H1 (cell line): Measurements from ENCODE around the gene ZNF81. TPM values are rescaled to one million over a fixed set of nuclear protein-coding genes. Genes with fewer than 3 reads are reported as not detected.

Experiments used
- CTCF ChIA-PET: fragments of 300-600 bp; sonication (Branson Sonifier 250); formaldehyde crosslinking; loops from one replicate; lab custom pipeline; 2021; ENCODE audit not compliant: partially characterized antibody; lab: Charles Lee
- POLR2A ChIA-PET: fragments of 300-600 bp; sonication (Branson Sonifier 250); formaldehyde crosslinking; loops from one replicate; lab custom pipeline; 2021; ENCODE audit warnings: inconsistent platforms; ENCODE audit not compliant: partially characterized antibody; lab: Charles Lee
- DNase-seq, 2 experiments: peaks; one replicate each; pipeline versions ENCODE4 v3.0.0 to v3.0.0-alpha.2; 2010 to 2022; ENCODE audit warnings: low spot score in 2 of 2, low read depth in 1 of 2, mixed read lengths in 1 of 2
- FAIRE-seq: peaks from 2 replicates; lab custom pipeline; 2011; peaks lifted over from hg19 to GRCh38; lab: Jason Lieb, UNC
- H2AFZ ChIP-seq: 2 replicates; pipeline ENCODE4 v1.8.1; 2012; ENCODE audit warnings: low read length, inconsistent platforms
- H2AK5ac ChIP-seq: 2 replicates; pipeline ENCODE4 v1.6.1; 2013; ENCODE audit warnings: low read depth, low read length
- H2BK120ac ChIP-seq: replicated peaks from 2 replicates; pipeline ENCODE3; 2013; ENCODE audit warnings: low read depth, low read length, inconsistent platforms
- H2BK12ac ChIP-seq: 2 replicates; pipeline ENCODE4 v1.6.1; 2013; ENCODE audit warnings: low read depth, low read length
- H2BK15ac ChIP-seq: 2 replicates; pipeline ENCODE4 v1.6.1; 2013; ENCODE audit warnings: low read length
- H2BK20ac ChIP-seq: 2 replicates; pipeline ENCODE4 v1.6.1; 2013; ENCODE audit warnings: low read length
- H2BK5ac ChIP-seq: 2 replicates; pipeline ENCODE4 v1.6.1; 2013; ENCODE audit warnings: low read depth, low read length
- H3K14ac ChIP-seq: 2 replicates; pipeline ENCODE4 v1.6.1; 2013; ENCODE audit warnings: inconsistent platforms; ENCODE audit not compliant: insufficient read length
- H3K18ac ChIP-seq: 2 replicates; pipeline ENCODE4 v1.6.1; 2013; ENCODE audit warnings: low read length; ENCODE audit errors: extremely low read depth
- H3K23ac ChIP-seq: 2 replicates; pipeline ENCODE4 v1.6.1; 2013; ENCODE audit warnings: inconsistent platforms; ENCODE audit not compliant: insufficient read length
- H3K23me2 ChIP-seq: 2 replicates; pipeline ENCODE4 v1.6.1; 2013; ENCODE audit warnings: low read depth, low read length
- H3K27ac ChIP-seq: 2 replicates; pipeline ENCODE4 v1.6.1; 2011; ENCODE audit warnings: low read depth, low read length, inconsistent platforms
- H3K27me3 ChIP-seq, 4 experiments: replicated peaks in 1 of 4; 1 replicate in 1 of 4; 2 replicates in 3 of 4; pipeline versions ENCODE4 v1.6.1 to v1.8.1; 2011 to 2013; ENCODE audit warnings: low read length in 3 of 4, mild to moderate bottlenecking in 3 of 4, inconsistent platforms in 2 of 4, mixed read lengths in 2 of 4, moderate library complexity in 1 of 4; ENCODE audit not compliant: control insufficient read depth in 3 of 4, insufficient read depth in 3 of 4; ENCODE audit errors: extremely low read depth in 1 of 4
- H3K36me3 ChIP-seq, 4 experiments: 2 replicates each; pipeline versions ENCODE4 v1.6.1 to v1.8.1; 2011 to 2013; ENCODE audit warnings: mild to moderate bottlenecking in 4 of 4, low read length in 3 of 4, moderate library complexity in 2 of 4, control low read depth in 1 of 4, inconsistent platforms in 1 of 4; ENCODE audit not compliant: insufficient read depth in 4 of 4, control insufficient read depth in 2 of 4
- H3K4ac ChIP-seq: replicated peaks from 2 replicates; pipeline ENCODE3; 2013; ENCODE audit warnings: low read length, low read depth, mixed read lengths, inconsistent platforms; ENCODE audit not compliant: insufficient read length
- H3K4me1 ChIP-seq, 4 experiments: replicated peaks in 1 of 4; 1 replicate in 1 of 4; 2 replicates in 3 of 4; pipeline versions ENCODE4 v1.6.1 to v1.8.1; 2011 to 2013; ENCODE audit warnings: low read length in 3 of 4, inconsistent platforms in 2 of 4, mixed read lengths in 1 of 4; ENCODE audit not compliant: insufficient read depth in 4 of 4, control insufficient read depth in 3 of 4
- H3K4me2 ChIP-seq, 2 experiments: 2 replicates each; pipeline versions ENCODE4 v1.6.1 to v1.8.1; 2011 to 2013; ENCODE audit warnings: low read depth in 2 of 2, low read length in 2 of 2, control low read depth in 1 of 2, inconsistent platforms in 1 of 2, mild to moderate bottlenecking in 1 of 2; ENCODE audit not compliant: insufficient read depth in 1 of 2
- H3K4me3 ChIP-seq, 4 experiments: fragments of 200-600, 300-600 bp in 1 of 4; sonication (generic), shearing (Covaris generic), sonication (Bioruptor Twin) in 1 of 4; 2 replicates each; pipeline versions ENCODE4 v1.5.1 to v1.8.1; 2011 to 2016; ENCODE audit warnings: low read length in 4 of 4, low read depth in 3 of 4, control low read depth in 2 of 4, inconsistent platforms in 2 of 4, mild to moderate bottlenecking in 2 of 4, mixed read lengths in 1 of 4, moderate library complexity in 1 of 4; ENCODE audit not compliant: insufficient read depth in 2 of 4; ENCODE audit errors: extremely low read depth in 1 of 4
- H3K56ac ChIP-seq: replicated peaks from 2 replicates; pipeline ENCODE3; 2013; ENCODE audit warnings: low read depth, mild to moderate bottlenecking, mixed read lengths, low read length, inconsistent platforms; ENCODE audit not compliant: insufficient read length
- H3K79me1 ChIP-seq: 2 replicates; pipeline ENCODE4 v1.6.1; 2013; ENCODE audit warnings: low read depth, low read length, control low read depth
- H3K79me2 ChIP-seq, 2 experiments: 2 replicates each; pipeline versions ENCODE4 v1.6.1 to v1.8.1; 2012 to 2013; ENCODE audit warnings: low read length in 2 of 2, mild to moderate bottlenecking in 2 of 2, inconsistent platforms in 1 of 2; ENCODE audit not compliant: insufficient read depth in 2 of 2, control insufficient read depth in 1 of 2
- H3K9ac ChIP-seq, 4 experiments: replicated peaks in 1 of 4; 1 replicate in 1 of 4; 2 replicates in 3 of 4; pipeline versions ENCODE4 v1.6.1 to v1.8.1; 2011 to 2013; ENCODE audit warnings: low read depth in 3 of 4, low read length in 3 of 4, control low read depth in 2 of 4, mild to moderate bottlenecking in 2 of 4, moderate library complexity in 2 of 4, inconsistent platforms in 1 of 4; ENCODE audit errors: extremely low read depth in 1 of 4
- H3K9me3 ChIP-seq, 2 experiments: 2 replicates each; pipeline versions ENCODE4 v1.6.1 to v1.8.1; 2012 to 2013; ENCODE audit warnings: mild to moderate bottlenecking in 2 of 2, moderate library complexity in 2 of 2, control low read depth in 1 of 2, inconsistent platforms in 1 of 2, low read depth in 1 of 2, low read length in 1 of 2, mixed read lengths in 1 of 2; ENCODE audit not compliant: insufficient read depth in 2 of 2
- H4K20me1 ChIP-seq, 2 experiments: replicated peaks in 1 of 2; 2 replicates each; pipeline versions ENCODE3 to v1.8.1; 2011 to 2013; ENCODE audit warnings: inconsistent platforms in 2 of 2, low read length in 2 of 2, mild to moderate bottlenecking in 1 of 2; ENCODE audit not compliant: insufficient read depth in 2 of 2, control insufficient read depth in 1 of 2
- H4K5ac ChIP-seq: 2 replicates; pipeline ENCODE4 v1.6.1; 2013; ENCODE audit warnings: low read length, low read depth, mixed read lengths, inconsistent platforms; ENCODE audit not compliant: insufficient read length
- H4K8ac ChIP-seq: 2 replicates; pipeline ENCODE4 v1.8.0; 2013; ENCODE audit warnings: mild to moderate bottlenecking, moderate library complexity, low read length, inconsistent platforms; ENCODE audit not compliant: insufficient read depth; ENCODE audit errors: extremely low read depth
- H4K91ac ChIP-seq: replicated peaks from 2 replicates; pipeline ENCODE3; 2013; ENCODE audit warnings: low read length, mixed read lengths, inconsistent platforms; ENCODE audit not compliant: insufficient read length
- CBX8 ChIP-seq: fragments of 300-800, 300-1000 bp; sonication (generic); IDR thresholded peaks from 2 replicates; pipeline ENCODE4 v1.7.1; 2016; ENCODE audit warnings: low read depth, low read length, borderline replicate concordance
- CTBP2 ChIP-seq: IDR thresholded peaks from 2 replicates; pipeline ENCODE4 v1.7.0; 2011; ENCODE audit warnings: borderline replicate concordance, mild to moderate bottlenecking, moderate library complexity, mixed read lengths, low read length; ENCODE audit not compliant: insufficient read depth, insufficient read length
- FOSL1 ChIP-seq: IDR thresholded peaks from 2 replicates; pipeline ENCODE4 v1.6.1; 2011; ENCODE audit warnings: mild to moderate bottlenecking, low read depth, low read length, moderate library complexity; ENCODE audit not compliant: insufficient read depth
- POLR2A ChIP-seq, 2 experiments: IDR thresholded peaks; 1 replicate in 1 of 2; 2 replicates in 1 of 2; pipeline ENCODE4 v1.6.1; 2011; ENCODE audit warnings: low read depth in 2 of 2, low read length in 2 of 2, mild to moderate bottlenecking in 2 of 2; ENCODE audit errors: control extremely low read depth in 1 of 2
- POLR2AphosphoS5 ChIP-seq: IDR thresholded peaks from 2 replicates; pipeline ENCODE4 v1.6.1; 2011; ENCODE audit warnings: low read depth, low read length
- RBBP5 ChIP-seq: IDR thresholded peaks from 2 replicates; pipeline ENCODE4 v1.7.1; 2012; ENCODE audit warnings: low read depth, mild to moderate bottlenecking, inconsistent platforms, low read length, moderate library complexity, borderline replicate concordance
- RFX5 ChIP-seq: IDR thresholded peaks from 2 replicates; pipeline ENCODE4 v1.6.1; 2011; ENCODE audit warnings: low read depth, low read length, improper control_type of control experiment, borderline replicate concordance
- SP1 ChIP-seq: IDR thresholded peaks from 2 replicates; pipeline ENCODE4 v1.6.1; 2011; ENCODE audit warnings: low read depth, low read length
- TBP ChIP-seq: IDR thresholded peaks from 2 replicates; pipeline ENCODE4 v1.6.1; 2011; ENCODE audit warnings: low read depth, low read length, improper control_type of control experiment
- YY1 ChIP-seq: IDR thresholded peaks from 2 replicates; pipeline ENCODE4 v1.6.1; 2011; ENCODE audit warnings: low read depth, mild to moderate bottlenecking, low read length
- ZNF274 ChIP-seq: IDR thresholded peaks from 2 replicates; pipeline ENCODE4 v1.7.0; 2012; ENCODE audit warnings: low read length, borderline replicate concordance; ENCODE audit errors: extremely low read depth
- WGBS, 2 experiments: shearing (Covaris generic) in 1 of 2; methylation state at CpG; one replicate each; pipeline versions ENCODE4 v1.1.6 to v1.1.7; 2013 to 2015; ENCODE audit warnings: low lambda C conversion rate in 2 of 2, mixed read lengths in 2 of 2, inconsistent platforms in 1 of 2, low coverage in 1 of 2, missing lambda C conversion rate in 1 of 2; ENCODE audit not compliant: insufficient replicate concordance in 2 of 2, insufficient coverage in 1 of 2, insufficient read length in 1 of 2; ENCODE audit errors: extremely low coverage in 1 of 2, missing lambda C conversion rate in 1 of 2; 5-methylcytosine and 5-hydroxymethylcytosine counted together
- polyA plus RNA-seq, 7 experiments: library from polyadenylated mRNA; depleted of rRNA in 3 of 7; stranded (reverse) in 5 of 7; unstranded in 2 of 7; fragments of >200 nt in 5 of 7; fragments of 200-250 nt in 2 of 7; gene quantifications; 1 replicate in 5 of 7; 2 replicates in 1 of 7; 4 replicates in 1 of 7; pipeline versions ENCODE4 v1.2.1 to v1.2.3, GENCODE V29; 2011 to 2013; ENCODE audit warnings: missing spikeins in 2 of 7, mixed read lengths in 2 of 7
- total RNA-seq: library from RNA; stranded (reverse); fragmentation: NEBNext Ultra II Directional; extraction: Animal tissue kit (Norgen Biotek cat#: 25700); gene quantifications from 2 replicates; pipeline ENCODE4 v1.2.1, GENCODE V29; 2021

Gene ZNF81
- total and polyA plus RNA-seq, 2 of the 8 experiments (the other 6 are each of a cell fraction or from before 2014, with no cell fraction given) = 3.4 to 10.0 TPM

GRCh38 chrX:47885501-47885900 is 48.8 kb downstream of the ZNF81 start:
- Histone ChIP-seq H3K79me1 (no peaks in the 10 kb centered on the region), H2AK5ac (no peak overlapping the region), H3K14ac (no peak overlapping the region), H2BK12ac (no peak overlapping the region), H2AFZ (no peak overlapping the region), H2BK5ac (no peak overlapping the region), H4K91ac (no peak overlapping the region), H3K4me3 (no peak overlapping the region), H3K18ac (no peak overlapping the region), H3K27me3 (no peaks in the 10 kb centered on the region), H3K9ac (no peak overlapping the region), H3K4me1 (no peaks in the 10 kb centered on the region), H3K36me3 (no peaks in the 10 kb centered on the region; a peak in 1 of 8 replicates), H4K20me1 (no peaks in the 10 kb centered on the region), H3K4me2 (no peak overlapping the region), H3K23me2 (no peaks in the 10 kb centered on the region), H2BK20ac (no peak overlapping the region), H2BK120ac (no peak overlapping the region), H4K5ac (no peak overlapping the region), H3K56ac (no peak overlapping the region), H3K79me2 (no peaks in the 10 kb centered on the region), H4K8ac (no peak overlapping the region), H2BK15ac (no peak overlapping the region), H3K27ac (no peak overlapping the region), H3K4ac (no peak overlapping the region), H3K9me3 (no peaks in the 10 kb centered on the region), H3K23ac (no peak overlapping the region)
- DNase-seq (no peak), FAIRE-seq (no peak)
- ChIA-PET POLR2A (no interaction called here), CTCF (no interaction called here)
- WGBS, 2 experiments = 95% methylated on average over 3 of the region's 3 CpGs; no CpG with 5 or more reads in 1 of the 2 experiments
- no peak for TF ChIP-seq YY1
- TF ChIP-seq TBP = no peak
- TF ChIP-seq CTBP2 = no peak
- no peak for TF ChIP-seq POLR2AphosphoS5
- TF ChIP-seq RBBP5 = no peak
- TF ChIP-seq ZNF274 = no peak
- TF ChIP-seq SP1 = no peak
- TF ChIP-seq FOSL1 = no peak
- TF ChIP-seq CBX8 = no peak
- no peak for TF ChIP-seq POLR2A (IDR thresholded peaks at IDR 0.05; ENCODE audit: control extremely low read depth in 1 of 2, low read depth in 2 of 2, low read length in 2 of 2)
- TF ChIP-seq RFX5 = no peak
